Activated CD8-positive, alpha-beta T cell treated with anti-CD3 and anti-CD28 coated beads, Interleukin-2, amount 10 ng/mL, durations not matched to agents 7 days and 5 days (primary cell): ENCODE results near the gene DPF1. TPM values are rescaled to one million over a fixed set of nuclear protein-coding genes. Genes with fewer than 3 reads are reported as not detected.

Experiments used
- ATAC-seq: fragments of 150-1000 bp; cut with Tn5 transposase; one replicate; pipeline ENCODE4 v1.10.0; 2021; ENCODE audit warnings: moderate library complexity
- CTCF ChIA-PET: fragments of 350-600 bp; sonication (Branson Sonifier 250); formaldehyde crosslinking; loops from one replicate; lab custom pipeline; 2021; ENCODE audit warnings: antibody characterized with exemption; lab: Charles Lee
- POLR2A ChIA-PET: fragments of 350-600 bp; sonication (Branson Sonifier 250); formaldehyde crosslinking; loops from one replicate; lab custom pipeline; 2021; ENCODE audit warnings: antibody characterized with exemption; lab: Charles Lee
- DNase-seq: peaks from one replicate; pipeline ENCODE4 v3.0.0-alpha.2; 2020
- H3K27ac Mint-ChIP-seq: one replicate; pipeline ENCODE4 v1.8.0; 2021; ENCODE audit warnings: mild to moderate bottlenecking, mixed read lengths
- H3K27me3 Mint-ChIP-seq: one replicate; pipeline ENCODE4 v1.8.0; 2021; ENCODE audit warnings: low read depth, mixed read lengths
- H3K36me3 Mint-ChIP-seq: one replicate; pipeline ENCODE4 v1.8.0; 2021; ENCODE audit warnings: low read depth, mixed read lengths
- H3K4me1 Mint-ChIP-seq: one replicate; pipeline ENCODE4 v1.8.0; 2021; ENCODE audit warnings: low read depth, mixed read lengths
- H3K4me3 Mint-ChIP-seq: one replicate; pipeline ENCODE4 v1.8.0; 2021; ENCODE audit warnings: mild to moderate bottlenecking, mixed read lengths
- H3K9me3 Mint-ChIP-seq: one replicate; pipeline ENCODE4 v1.8.0; 2022; ENCODE audit warnings: mixed read lengths; ENCODE audit not compliant: insufficient read depth
- total RNA-seq, 2 experiments: library from RNA; stranded (reverse); gene quantifications; one replicate each; pipeline ENCODE4 v1.2.3, GENCODE V29; 2021

DPF1 gene
- total RNA-seq, 2 experiments from 2014 or later: 0.16 to 0.29 TPM

GRCh38 chr19:38216785-38217641 is 7.0 kb downstream of the DPF1 start:
- Mint-ChIP-seq H3K9me3 (no peaks in the 10 kb centered on the region), H3K27me3 (peaks cover 28% of the 10 kb centered on the region), H3K4me3 (no peak overlapping the region), H3K4me1 (peaks cover 13% of the 10 kb centered on the region), H3K36me3 (peaks cover 3% of the 10 kb centered on the region), H3K27ac (no peak overlapping the region)
- DNase-seq (no peak), ATAC-seq (no peak)
- POLR2A ChIA-PET: interaction anchor here (0.7 kb wide), 1 partner anchor 861 kb away, joined by 3 read pairs; no protein-coding TSS in a partner anchor
- CTCF ChIA-PET: interaction anchor here (1.2 to 1.4 kb wide), 2 partner anchors 8 to 10 kb away, joined by 3 to 4 read pairs; no protein-coding TSS in a partner anchor

- Mint-ChIP-seq H3K9me3 (no peaks in the 10 kb centered on the region), H3K27ac (peak overlapping the region; percentile 83), H3K4me3 (peak overlapping the region; percentile 59), H3K4me1 (peaks cover 13% of the 10 kb centered on the region), H3K36me3 (peaks cover 3% of the 10 kb centered on the region), H3K27me3 (peaks cover 35% of the 10 kb centered on the region)
- ChIA-PET CTCF (interaction anchor here (0.6 kb wide), 1 partner anchor 312 kb away, joined by 3 read pairs; no protein-coding TSS in a partner anchor), POLR2A (interaction anchor here (0.7 kb wide), 1 partner anchor 357 kb away, joined by 3 read pairs; no protein-coding TSS in a partner anchor)
- DNase-seq (peak; percentile 82), ATAC-seq (peak; percentile 89)
Observed at GRCh38 chr19:38213911-38214625, 10.0 kb downstream of the DPF1 start.

- ChIA-PET CTCF (interaction anchor here (0.7 kb wide), 1 partner anchor 311 kb away, joined by 5 read pairs; no protein-coding TSS in a partner anchor), POLR2A (no interaction called here)
- Mint-ChIP-seq H3K27ac (no peak overlapping the region), H3K4me1 (peaks cover 13% of the 10 kb centered on the region), H3K4me3 (peak overlapping the region; percentile 59), H3K36me3 (peaks cover 3% of the 10 kb centered on the region), H3K9me3 (no peaks in the 10 kb centered on the region), H3K27me3 (peaks cover 37% of the 10 kb centered on the region)
- no peak for ATAC-seq
- no peak for DNase-seq
Observed at GRCh38 chr19:38213469-38213868, 10.6 kb downstream of the DPF1 start.

- no peak for ATAC-seq
- Mint-ChIP-seq H3K4me3 (no peak overlapping the region), H3K27me3 (peaks cover 39% of the 10 kb centered on the region), H3K36me3 (peaks cover 3% of the 10 kb centered on the region), H3K27ac (no peak overlapping the region), H3K9me3 (no peaks in the 10 kb centered on the region), H3K4me1 (peaks cover 13% of the 10 kb centered on the region)
- ChIA-PET CTCF (no interaction called here), POLR2A (no interaction called here)
- no peak for DNase-seq
Observed at GRCh38 chr19:38211766-38212165, 12.3 kb downstream of the DPF1 start.

- Mint-ChIP-seq H3K4me3 (no peak overlapping the region), H3K9me3 (no peaks in the 10 kb centered on the region), H3K27ac (no peak overlapping the region), H3K36me3 (peaks cover 3% of the 10 kb centered on the region), H3K27me3 (peaks cover 39% of the 10 kb centered on the region), H3K4me1 (peaks cover 13% of the 10 kb centered on the region)
- DNase-seq: no peak
- ChIA-PET CTCF (no interaction called here), POLR2A (no interaction called here)
- no peak for ATAC-seq
Observed at GRCh38 chr19:38211151-38211591, 12.9 kb downstream of the DPF1 start.

GRCh38 chr19:38210458-38210987 is 13.5 kb downstream of the DPF1 start:
- Mint-ChIP-seq H3K36me3 (peaks cover 3% of the 10 kb centered on the region), H3K27ac (no peak overlapping the region), H3K4me3 (no peak overlapping the region), H3K27me3 (peaks cover 36% of the 10 kb centered on the region), H3K4me1 (peaks cover 13% of the 10 kb centered on the region), H3K9me3 (no peaks in the 10 kb centered on the region)
- ChIA-PET POLR2A (no interaction called here), CTCF (no interaction called here)
- ATAC-seq (no peak), DNase-seq (no peak)

GRCh38 chr19:38209671-38210457 is 14.2 kb downstream of the DPF1 start:
- no peak for ATAC-seq
- H3K27ac Mint-ChIP-seq: no peak overlapping the region
- H3K4me3 Mint-ChIP-seq: no peak overlapping the region
- POLR2A ChIA-PET: interaction anchor here (0.5 kb wide), 1 partner anchor 13 kb away, joined by 3 read pairs; no protein-coding TSS in a partner anchor
- peaks cover 13% of the 10 kb centered on the region for H3K4me1 Mint-ChIP-seq
- H3K36me3 Mint-ChIP-seq: peaks cover 3% of the 10 kb centered on the region
- DNase-seq: no peak
- no peaks in the 10 kb centered on the region for H3K9me3 Mint-ChIP-seq
- H3K27me3 Mint-ChIP-seq: peaks cover 36% of the 10 kb centered on the region
- CTCF ChIA-PET: no interaction called here

- ATAC-seq (no peak), DNase-seq (no peak)
- ChIA-PET CTCF (no interaction called here), POLR2A (interaction anchor here (0.5 kb wide), 1 partner anchor 12 kb away, joined by 3 read pairs; no protein-coding TSS in a partner anchor)
- Mint-ChIP-seq H3K27ac (no peak overlapping the region), H3K36me3 (peaks cover 3% of the 10 kb centered on the region), H3K4me1 (peaks cover 9% of the 10 kb centered on the region), H3K27me3 (peaks cover 32% of the 10 kb centered on the region), H3K4me3 (no peak overlapping the region), H3K9me3 (no peaks in the 10 kb centered on the region)
Observed at GRCh38 chr19:38209152-38209551, 14.9 kb downstream of the DPF1 start.

- no peak for DNase-seq
- CTCF ChIA-PET: no interaction called here
- Mint-ChIP-seq H3K36me3 (no peaks in the 10 kb centered on the region), H3K27me3 (peaks cover 28% of the 10 kb centered on the region), H3K4me3 (no peak overlapping the region), H3K27ac (no peak overlapping the region), H3K4me1 (peaks cover 3% of the 10 kb centered on the region), H3K9me3 (no peaks in the 10 kb centered on the region)
- ATAC-seq: no peak
- POLR2A ChIA-PET: no interaction called here
Observed at GRCh38 chr19:38208571-38208970, 15.5 kb downstream of the DPF1 start.

- ATAC-seq: no peak
- CTCF ChIA-PET: no interaction called here
Observed at GRCh38 chr19:38207543-38207942, 16.5 kb downstream of the DPF1 start.

GRCh38 chr19:38206928-38207327 is 17.1 kb downstream of the DPF1 start:
- Mint-ChIP-seq H3K27me3 (peaks cover 26% of the 10 kb centered on the region), H3K4me3 (no peak overlapping the region), H3K4me1 (no peaks in the 10 kb centered on the region), H3K36me3 (no peaks in the 10 kb centered on the region), H3K9me3 (no peaks in the 10 kb centered on the region), H3K27ac (no peak overlapping the region)
- POLR2A ChIA-PET: no interaction called here
- CTCF ChIA-PET: no interaction called here
- DNase-seq (no peak), ATAC-seq (no peak)

More at GRCh38 chr19:38207543-38207942, 16.5 kb downstream of the DPF1 start:
- POLR2A ChIA-PET: no interaction called here
- Mint-ChIP-seq H3K27ac (no peak overlapping the region), H3K27me3 (peaks cover 26% of the 10 kb centered on the region), H3K9me3 (no peaks in the 10 kb centered on the region), H3K36me3 (no peaks in the 10 kb centered on the region), H3K4me1 (no peaks in the 10 kb centered on the region), H3K4me3 (no peak overlapping the region)
- no peak for DNase-seq
